ENCODE results near the gene RPUSD3.

The RPUSD3 gene

GRCh38 chr3:9863058-9863772 is 19.4 kb upstream of the RPUSD3 start:
- Histone ChIP-seq H3K4me3 (ENCODE audit: low read depth, low read length, poor library complexity, severe bottlenecking) (no peak overlapping the region), H2AFZ (ENCODE audit: low read length) (no peak overlapping the region)

DNA sequence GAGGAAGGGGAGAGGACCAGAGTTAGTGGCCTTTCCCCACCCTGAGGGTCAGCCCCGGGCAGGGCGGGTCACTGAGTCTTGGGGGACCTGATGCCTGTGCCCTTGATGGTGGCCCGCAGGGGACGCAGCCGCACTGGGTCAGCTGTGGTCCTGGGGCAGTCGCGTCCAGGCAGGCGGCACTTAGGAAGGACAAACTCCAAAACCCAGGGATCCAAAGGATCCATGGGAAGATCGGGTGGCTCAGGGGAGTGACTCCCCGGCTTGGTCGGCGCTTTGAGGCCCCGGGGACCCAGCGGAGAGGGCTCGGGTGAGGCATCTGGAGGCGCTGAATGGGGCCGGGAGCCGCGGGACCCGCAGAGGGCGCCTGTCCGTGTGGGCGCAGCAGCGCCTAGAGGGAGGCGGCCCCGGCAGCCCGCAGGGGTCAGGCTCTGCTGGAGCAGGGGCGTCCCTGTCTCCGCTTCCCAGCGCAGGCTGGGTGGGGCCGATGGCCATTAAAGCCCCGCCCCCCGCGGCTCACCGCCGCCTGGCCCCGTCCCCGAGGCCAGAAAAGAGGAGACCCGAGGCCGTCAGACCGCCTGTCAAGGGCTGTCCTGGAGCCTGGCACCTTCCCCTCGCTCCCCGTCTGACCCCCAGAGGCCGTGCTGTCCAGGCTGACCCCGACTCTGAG is 18.7 kb upstream of the RPUSD3 start:
- no peak overlapping the region for H3K27ac ChIP-seq (ENCODE audit: low read depth, low read length, poor library complexity, severe bottlenecking)
- no peaks in the 10 kb centered on the region for H3K79me2 ChIP-seq (ENCODE audit: insufficient read depth, low read length)
- H3K27me3 ChIP-seq (ENCODE audit: insufficient read depth, low read length) = no peaks in the 10 kb centered on the region
- H3F3A ChIP-seq (ENCODE audit: insufficient read depth, low read length) = no peaks in the 10 kb centered on the region
- no peaks in the 10 kb centered on the region for H3K36me3 ChIP-seq (ENCODE audit: insufficient read depth, low read length)
- H4K20me1 ChIP-seq (ENCODE audit: insufficient read depth, low read length) = no peaks in the 10 kb centered on the region
- no peaks in the 10 kb centered on the region for H3K9me3 ChIP-seq (ENCODE audit: low read length)
- no peaks in the 10 kb centered on the region for H3K4me1 ChIP-seq (ENCODE audit: insufficient read depth, low read length, severe bottlenecking)
- TF ChIP-seq EZH2 (IDR thresholded peaks at IDR 0.05; ENCODE audit: borderline replicate concordance, low read length) = no peak
- peak; percentile 21; the same call in 1 of the 2 replicates for TF ChIP-seq CTCF (IDR thresholded peaks at IDR 0.05; ENCODE audit: low read length)
- no peak overlapping the region for H3K9ac ChIP-seq (ENCODE audit: low read length)
- no peak overlapping the region for H3K4me3 ChIP-seq (ENCODE audit: low read depth, low read length, poor library complexity, severe bottlenecking)
- no peaks in the 10 kb centered on the region for H3K9me2 ChIP-seq (ENCODE audit: low read depth, low read length)
- H2AFZ ChIP-seq (ENCODE audit: low read length) = no peak overlapping the region
- H3K4me2 ChIP-seq (ENCODE audit: low read length) = no peak overlapping the region

More at GRCh38 chr3:9863058-9863772, 19.4 kb upstream of the RPUSD3 start:
- Histone ChIP-seq H3K4me2 (ENCODE audit: low read length) (no peak overlapping the region), H3K9ac (ENCODE audit: low read length) (no peak overlapping the region), H3K9me2 (ENCODE audit: low read depth, low read length) (no peaks in the 10 kb centered on the region), H4K20me1 (ENCODE audit: insufficient read depth, low read length) (no peaks in the 10 kb centered on the region), H3K27ac (ENCODE audit: low read depth, low read length, poor library complexity, severe bottlenecking) (no peak overlapping the region), H3F3A (ENCODE audit: insufficient read depth, low read length) (no peaks in the 10 kb centered on the region), H3K27me3 (ENCODE audit: insufficient read depth, low read length) (no peaks in the 10 kb centered on the region), H3K36me3 (ENCODE audit: insufficient read depth, low read length) (no peaks in the 10 kb centered on the region), H3K9me3 (ENCODE audit: low read length) (no peaks in the 10 kb centered on the region), H3K79me2 (ENCODE audit: insufficient read depth, low read length) (no peaks in the 10 kb centered on the region), H3K4me1 (ENCODE audit: insufficient read depth, low read length, severe bottlenecking) (no peaks in the 10 kb centered on the region)
- no peak for TF ChIP-seq CTCF (IDR thresholded peaks at IDR 0.05; ENCODE audit: low read length)

DNA sequence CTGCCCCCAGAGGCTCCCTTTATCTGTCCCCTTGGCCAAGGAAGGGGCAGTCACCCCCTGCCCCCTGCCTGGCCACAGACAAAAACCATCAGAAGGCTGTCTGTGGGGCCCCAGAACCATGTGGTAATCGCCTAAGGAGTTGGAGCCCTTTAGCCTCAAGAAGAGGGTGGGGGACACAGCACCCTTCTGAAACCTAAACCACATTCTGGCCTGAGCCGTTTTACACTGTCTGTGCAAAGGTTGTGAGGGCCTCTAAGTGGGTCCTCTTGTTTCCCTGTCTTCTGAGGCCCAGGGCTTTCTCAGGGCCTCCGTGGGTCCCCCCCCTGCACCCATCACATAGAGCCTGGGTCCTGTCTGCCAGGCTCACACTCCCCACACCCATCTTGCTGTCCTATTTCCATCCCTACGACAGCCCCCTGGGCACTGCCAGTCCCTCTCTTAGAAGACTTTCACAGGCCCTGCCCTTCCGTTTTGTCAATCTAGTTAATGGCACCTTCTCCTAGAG is 17.9 kb upstream of the RPUSD3 start:
- Histone ChIP-seq H3K79me2 (ENCODE audit: insufficient read depth, low read length) (no peaks in the 10 kb centered on the region), H3K4me3 (ENCODE audit: low read depth, low read length, poor library complexity, severe bottlenecking) (no peak overlapping the region), H3K9ac (ENCODE audit: low read length) (no peak overlapping the region), H3K4me1 (ENCODE audit: insufficient read depth, low read length, severe bottlenecking) (no peaks in the 10 kb centered on the region), H3K27me3 (ENCODE audit: insufficient read depth, low read length) (no peaks in the 10 kb centered on the region), H3K4me2 (ENCODE audit: low read length) (no peak overlapping the region), H3K9me2 (ENCODE audit: low read depth, low read length) (no peaks in the 10 kb centered on the region), H4K20me1 (ENCODE audit: insufficient read depth, low read length) (no peaks in the 10 kb centered on the region), H3K9me3 (ENCODE audit: low read length) (no peaks in the 10 kb centered on the region), H3F3A (ENCODE audit: insufficient read depth, low read length) (no peaks in the 10 kb centered on the region), H3K27ac (ENCODE audit: low read depth, low read length, poor library complexity, severe bottlenecking) (no peak overlapping the region), H2AFZ (ENCODE audit: low read length) (no peak overlapping the region), H3K36me3 (ENCODE audit: insufficient read depth, low read length) (no peaks in the 10 kb centered on the region)
- TF ChIP-seq CTCF (IDR thresholded peaks at IDR 0.05; ENCODE audit: low read length) = no peak
- no peak for TF ChIP-seq EZH2 (IDR thresholded peaks at IDR 0.05; ENCODE audit: borderline replicate concordance, low read length)
